Measurements from ENCODE around the gene EREG. TPM values are rescaled to one million over a fixed set of nuclear protein-coding genes. Genes with fewer than 3 reads are reported as not detected.

EREG gene
- total and polyA plus RNA-seq, 9 of the 15 experiments (the other 6 are each of a cell fraction or from before 2014, with no cell fraction given) = 0.97 to 7.3 (median 2.5) TPM

- TF ChIP-seq ZBTB33 (CRISPR knock-in tag; IDR thresholded peaks at IDR 0.05) = no peak
- no peak for TF ChIP-seq FIP1L1 (IDR thresholded peaks at IDR 0.05; ENCODE audit: low read depth, low read length, poor library complexity, severe bottlenecking)
- TF ChIP-seq SMC3 (conservative IDR thresholded peaks at IDR 0.05; ENCODE audit: insufficient read depth, low read depth, low read length) = 0 out of 2 replicates have a peak, but pooled peaks have one; percentile 25
- TF ChIP-seq CC2D1A (IDR thresholded peaks at IDR 0.05) = peak; percentile 53
These were observed 44.3 kb upstream of the EREG start (continued) for GRCh38 chr4:74320559-74321118.

GRCh38 chr4:74322301-74322700, 42.6 kb upstream of the EREG start:
- Histone ChIP-seq H3K4me3 (no peak overlapping the region), H3K4me2 (ENCODE audit: insufficient read depth, low read length) (no peak overlapping the region; the same call in 1 of the 2 replicates), H3K36me3 (ENCODE audit: control insufficient read depth, insufficient read depth, low read length) (peaks cover 13% of the 10 kb centered on the region; the same call in 2 of the 3 replicates), H3K27me3 (ENCODE audit: control insufficient read depth in 2 of 2, insufficient read depth in 2 of 2, low read length in 2 of 2) (no peaks in the 10 kb centered on the region), H3K9ac (ENCODE audit: insufficient read depth in 1 of 2, low read depth in 2 of 2, low read length in 2 of 2) (no peak overlapping the region; a peak in 1 of 4 replicates), H2AFZ (ENCODE audit: low read depth, low read length) (0 out of 2 replicates have a peak overlapping the region, but pooled peaks have one; percentile 10), H3K9me3 (replicated peaks; ENCODE audit: control insufficient read depth, insufficient read depth, low read depth, low read length) (no peaks in the 10 kb centered on the region), H3K9me1 (ENCODE audit: control insufficient read depth, insufficient read depth, low read length) (no peaks in the 10 kb centered on the region), H3K79me2 (ENCODE audit: control insufficient read depth, insufficient read depth, low read length) (peaks cover 97% of the 10 kb centered on the region), H4K20me1 (replicated peaks; ENCODE audit: control insufficient read depth, insufficient read depth, low read length) (no peaks in the 10 kb centered on the region), H3K27ac (ENCODE audit: extremely low read depth, low read depth, low read length) (no peak overlapping the region), H3K4me1 (replicated peaks in 1 of 2; ENCODE audit: control insufficient read depth in 2 of 2, insufficient read depth in 2 of 2, low read length in 2 of 2) (peaks cover 5 to 36% of the 10 kb centered on the region in 2 experiments)
- ATAC-seq (no peak), DNase-seq (ENCODE audit: extremely low read depth in 1 of 4, low spot score in 3 of 4) (no peak), FAIRE-seq (no peak)
- 52% methylated on average over 3 of the region's 3 CpGs for WGBS (ENCODE audit: insufficient coverage, low coverage, missing lambda C conversion rate)
- TF ChIP-seq STAT5B (CRISPR knock-in tag; IDR thresholded peaks at IDR 0.05) = no peak
- ChIA-PET CTCF (ENCODE audit: low intra/inter-chr PET ratio) (interaction anchor here (1.9 kb wide), 1 partner anchor 301 kb away, joined by 5 read pairs; no protein-coding TSS in a partner anchor), POLR2A (interaction anchor here (0.7 to 1.4 kb wide), 2 partner anchors 352 to 355 kb away, joined by 4 to 6 read pairs; no protein-coding TSS in a partner anchor)
- in situ Hi-C loops (cut with MboI) (loop anchor here (5.0 kb wide), 1 partner anchor 350 kb away; no protein-coding TSS in a partner anchor), intact Hi-C loops (cut with micrococcal nuclease) (no loop called here)
- BruUV-seq (replicated peaks) = no TSS peak

Data from K562 (cell line).